HL-60 (cell line): ENCODE data around the gene CALM1.

Experiments used
- DNase-seq, 2 experiments: peaks; one replicate each; pipeline ENCODE4 v3.0.0-alpha.2; 2010 to 2020; ENCODE audit warnings: low read depth in 1 of 2, low spot score in 1 of 2
- H3K27ac ChIP-seq: fragments of 250-450 bp; sonication (Bioruptor Pico); replicated peaks from 2 replicates; pipeline ENCODE4 v1.5.1; 2020; ENCODE audit warnings: mild to moderate bottlenecking, moderate library complexity
- H3K27me3 ChIP-seq: fragments of 250-450 bp; sonication (Bioruptor Pico); 2 replicates; pipeline ENCODE4 v1.5.1; 2021; ENCODE audit warnings: mild to moderate bottlenecking, moderate library complexity; ENCODE audit not compliant: insufficient read depth, poor library complexity, severe bottlenecking
- H3K4me3 ChIP-seq: replicated peaks from 2 replicates; pipeline ENCODE4 v1.5.1; 2011; ENCODE audit warnings: mild to moderate bottlenecking, control low read depth, low read length; ENCODE audit not compliant: insufficient read depth
- GABPA ChIP-seq: IDR thresholded peaks from 2 replicates; pipeline ENCODE4 v1.6.1; 2012; ENCODE audit warnings: low read depth
- POLR2AphosphoS5 ChIP-seq: IDR thresholded peaks from 2 replicates; pipeline ENCODE4 v1.6.1; 2012; ENCODE audit warnings: low read depth
- SPI1 ChIP-seq: IDR thresholded peaks from 2 replicates; pipeline ENCODE4 v1.6.1; 2012; ENCODE audit warnings: low read depth, mild to moderate bottlenecking, borderline replicate concordance
- TF ChIP-seq, protein P1 (sequence below): IDR thresholded peaks from one replicate; pipeline ENCODE4 v1.5.1; 2011; ENCODE audit warnings: low read length, control low read depth, inconsistent platforms; ENCODE audit not compliant: insufficient read depth
- TF ChIP-seq, protein P2 (sequence below): IDR thresholded peaks from 2 replicates; pipeline ENCODE4 v1.6.1; 2012; ENCODE audit warnings: low read depth; ENCODE audit not compliant: insufficient replicate concordance

CALM1 gene

DNA sequence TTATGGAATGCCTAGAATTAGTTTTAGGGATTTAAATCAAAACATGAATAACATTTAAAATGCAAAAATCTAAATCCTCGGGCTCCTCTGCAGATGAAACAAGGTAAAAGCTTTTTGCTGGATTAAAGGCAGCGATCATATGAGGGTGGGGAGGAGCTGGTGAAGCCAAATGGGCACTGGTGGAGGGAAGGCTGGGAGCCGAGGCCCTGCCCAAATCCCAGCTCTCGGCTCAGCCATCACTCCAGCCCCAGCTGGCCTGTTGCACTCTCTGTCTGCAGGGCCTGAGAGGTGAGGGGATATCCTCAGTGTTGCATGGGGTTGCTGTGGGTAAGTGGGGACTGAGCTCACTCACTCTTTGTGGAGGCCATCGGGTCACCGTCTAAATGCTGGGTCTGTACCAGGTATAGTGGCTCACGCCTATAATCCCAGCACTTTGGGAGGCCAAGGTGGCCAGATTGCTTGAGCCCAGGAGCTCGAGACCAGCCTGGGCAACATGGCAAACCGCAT, 28.6 kb downstream of the CALM1 start:
- Histone ChIP-seq H3K4me3 (no peak overlapping the region), H3K27me3 (no peaks in the 10 kb centered on the region), H3K27ac (no peak overlapping the region)
- no peak for DNase-seq
- TF ChIP-seq GABPA (no peak), POLR2AphosphoS5 (no peak), SPI1 (no peak)
- TF ChIP-seq, protein P1, sequence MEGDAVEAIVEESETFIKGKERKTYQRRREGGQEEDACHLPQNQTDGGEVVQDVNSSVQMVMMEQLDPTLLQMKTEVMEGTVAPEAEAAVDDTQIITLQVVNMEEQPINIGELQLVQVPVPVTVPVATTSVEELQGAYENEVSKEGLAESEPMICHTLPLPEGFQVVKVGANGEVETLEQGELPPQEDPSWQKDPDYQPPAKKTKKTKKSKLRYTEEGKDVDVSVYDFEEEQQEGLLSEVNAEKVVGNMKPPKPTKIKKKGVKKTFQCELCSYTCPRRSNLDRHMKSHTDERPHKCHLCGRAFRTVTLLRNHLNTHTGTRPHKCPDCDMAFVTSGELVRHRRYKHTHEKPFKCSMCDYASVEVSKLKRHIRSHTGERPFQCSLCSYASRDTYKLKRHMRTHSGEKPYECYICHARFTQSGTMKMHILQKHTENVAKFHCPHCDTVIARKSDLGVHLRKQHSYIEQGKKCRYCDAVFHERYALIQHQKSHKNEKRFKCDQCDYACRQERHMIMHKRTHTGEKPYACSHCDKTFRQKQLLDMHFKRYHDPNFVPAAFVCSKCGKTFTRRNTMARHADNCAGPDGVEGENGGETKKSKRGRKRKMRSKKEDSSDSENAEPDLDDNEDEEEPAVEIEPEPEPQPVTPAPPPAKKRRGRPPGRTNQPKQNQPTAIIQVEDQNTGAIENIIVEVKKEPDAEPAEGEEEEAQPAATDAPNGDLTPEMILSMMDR, result no peak
- TF ChIP-seq, protein P2, sequence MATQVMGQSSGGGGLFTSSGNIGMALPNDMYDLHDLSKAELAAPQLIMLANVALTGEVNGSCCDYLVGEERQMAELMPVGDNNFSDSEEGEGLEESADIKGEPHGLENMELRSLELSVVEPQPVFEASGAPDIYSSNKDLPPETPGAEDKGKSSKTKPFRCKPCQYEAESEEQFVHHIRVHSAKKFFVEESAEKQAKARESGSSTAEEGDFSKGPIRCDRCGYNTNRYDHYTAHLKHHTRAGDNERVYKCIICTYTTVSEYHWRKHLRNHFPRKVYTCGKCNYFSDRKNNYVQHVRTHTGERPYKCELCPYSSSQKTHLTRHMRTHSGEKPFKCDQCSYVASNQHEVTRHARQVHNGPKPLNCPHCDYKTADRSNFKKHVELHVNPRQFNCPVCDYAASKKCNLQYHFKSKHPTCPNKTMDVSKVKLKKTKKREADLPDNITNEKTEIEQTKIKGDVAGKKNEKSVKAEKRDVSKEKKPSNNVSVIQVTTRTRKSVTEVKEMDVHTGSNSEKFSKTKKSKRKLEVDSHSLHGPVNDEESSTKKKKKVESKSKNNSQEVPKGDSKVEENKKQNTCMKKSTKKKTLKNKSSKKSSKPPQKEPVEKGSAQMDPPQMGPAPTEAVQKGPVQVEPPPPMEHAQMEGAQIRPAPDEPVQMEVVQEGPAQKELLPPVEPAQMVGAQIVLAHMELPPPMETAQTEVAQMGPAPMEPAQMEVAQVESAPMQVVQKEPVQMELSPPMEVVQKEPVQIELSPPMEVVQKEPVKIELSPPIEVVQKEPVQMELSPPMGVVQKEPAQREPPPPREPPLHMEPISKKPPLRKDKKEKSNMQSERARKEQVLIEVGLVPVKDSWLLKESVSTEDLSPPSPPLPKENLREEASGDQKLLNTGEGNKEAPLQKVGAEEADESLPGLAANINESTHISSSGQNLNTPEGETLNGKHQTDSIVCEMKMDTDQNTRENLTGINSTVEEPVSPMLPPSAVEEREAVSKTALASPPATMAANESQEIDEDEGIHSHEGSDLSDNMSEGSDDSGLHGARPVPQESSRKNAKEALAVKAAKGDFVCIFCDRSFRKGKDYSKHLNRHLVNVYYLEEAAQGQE, result no peak

DNA sequence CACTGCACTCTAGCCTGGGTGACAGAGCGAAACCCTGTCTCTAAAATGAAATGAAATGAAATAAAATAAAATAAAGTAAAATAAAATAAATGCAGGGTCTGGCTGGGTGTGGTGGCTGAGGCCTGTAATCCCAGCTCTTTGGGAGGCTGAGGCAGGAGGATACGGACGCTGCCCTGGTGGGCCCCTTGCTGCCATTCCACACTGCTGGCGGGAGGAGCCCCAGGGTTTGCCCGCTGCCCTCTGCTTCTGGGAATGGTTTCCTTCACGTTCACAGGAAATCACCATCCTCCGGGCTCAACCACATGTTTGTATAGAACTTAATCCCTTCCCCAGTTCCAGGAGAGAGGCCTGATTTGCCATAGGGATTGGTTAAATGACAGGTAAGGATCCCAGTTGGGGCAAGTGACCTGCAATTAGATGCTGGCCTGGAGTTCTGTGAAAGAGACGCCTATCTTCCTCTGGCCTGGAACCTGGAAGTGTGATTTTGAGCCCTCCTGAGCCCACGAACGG, 29.3 kb downstream of the CALM1 start:
- no peak for DNase-seq
- Histone ChIP-seq H3K4me3 (no peak overlapping the region), H3K27me3 (no peaks in the 10 kb centered on the region), H3K27ac (no peak overlapping the region)
- TF ChIP-seq, protein P1, result no peak
- TF ChIP-seq SPI1, result no peak
- no peak for TF ChIP-seq POLR2AphosphoS5

DNA sequence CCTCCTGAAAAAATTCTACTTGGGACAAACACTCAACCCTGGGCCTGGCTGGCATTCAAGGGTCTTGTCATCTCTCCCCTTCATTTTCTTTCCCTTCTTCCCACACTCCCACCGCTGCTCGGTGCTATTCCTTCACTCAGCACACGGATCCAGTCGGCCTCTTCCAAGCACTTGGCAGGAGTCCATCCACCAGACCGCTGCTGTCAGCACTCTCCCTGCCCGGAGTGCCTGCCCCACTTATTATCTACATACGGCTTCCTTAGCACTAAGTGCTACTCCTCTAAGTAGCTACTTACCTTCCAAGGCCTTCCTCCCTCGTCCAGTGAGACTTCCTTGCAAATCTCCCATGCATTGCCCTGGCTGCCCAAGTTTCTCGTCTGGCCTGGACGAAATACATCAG, 29.8 kb downstream of the CALM1 start:
- no peak for DNase-seq
- no peaks in the 10 kb centered on the region for H3K27me3 ChIP-seq
- no peak overlapping the region for H3K4me3 ChIP-seq
- no peak overlapping the region for H3K27ac ChIP-seq
- TF ChIP-seq SPI1, result no peak
- TF ChIP-seq, protein P2, result no peak
- TF ChIP-seq POLR2AphosphoS5, result no peak
- TF ChIP-seq, protein P1, result no peak
- no peak for TF ChIP-seq GABPA

DNA sequence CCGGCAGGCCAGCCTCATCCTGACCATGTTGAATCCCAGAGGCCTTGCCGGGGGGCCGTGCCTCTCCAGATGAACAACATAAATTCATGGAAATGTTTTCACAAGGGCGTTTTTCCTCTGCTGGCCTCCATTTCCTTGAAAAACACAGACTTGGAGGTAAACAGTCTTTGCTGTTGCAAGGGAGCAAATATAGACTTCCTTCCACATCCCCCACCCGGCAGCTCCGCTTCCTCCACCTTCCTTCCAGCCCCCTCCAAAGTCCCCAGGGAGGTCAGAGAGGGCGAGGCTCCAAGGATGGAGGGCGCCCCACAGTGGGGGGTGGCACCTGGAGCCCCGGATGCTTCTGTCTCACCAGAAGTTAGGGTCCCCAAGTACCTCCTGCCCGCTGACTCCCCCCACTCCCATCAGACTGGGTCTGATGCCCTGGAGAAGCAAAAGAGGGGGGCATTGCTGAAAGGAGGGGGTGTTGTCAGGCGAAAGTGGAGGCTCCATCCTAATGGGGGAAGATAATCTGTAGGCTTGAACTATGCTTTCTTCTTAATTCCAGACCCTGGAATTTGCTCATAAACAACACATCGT, 31.1 kb downstream of the CALM1 start:
- DNase-seq, result no peak
- Histone ChIP-seq H3K27me3 (no peaks in the 10 kb centered on the region), H3K4me3 (no peak overlapping the region), H3K27ac (no peak overlapping the region)
- TF ChIP-seq, protein P1, result no peak
- TF ChIP-seq, protein P2, result no peak
- TF ChIP-seq POLR2AphosphoS5 (no peak), GABPA (no peak), SPI1 (no peak)
